ENCODE measurements around the gene GRID1.
A peak's percentile ranks its signal among the peaks of the same experiment; 100 is the strongest.
"Not testable (repeated sequence)": the region's sequence is repeated elsewhere in the genome, so short reads cannot be mapped to it uniquely, and the experiment has no call there.

The GRID1 gene

GRCh38 chr10:86098187-86098881 is 268.3 kb downstream of the GRID1 start:
- H3K27ac Mint-ChIP-seq = peak overlapping the region in 2 of 3 experiments; percentile 74 to 80
- H3K4me3 Mint-ChIP-seq = no peak overlapping the region
- no peak for TF ChIP-seq CTCF (IDR thresholded peaks at IDR 0.05; ENCODE audit: unreplicated experiment in 3 of 3)
- peaks cover 6% of the 10 kb centered on the region for H3K9me3 Mint-ChIP-seq
- no peaks in the 10 kb centered on the region for H3K36me3 Mint-ChIP-seq (ENCODE audit: low read depth)
- H3K4me1 Mint-ChIP-seq = peaks cover 20% of the 10 kb centered on the region
- H3K27me3 Mint-ChIP-seq (ENCODE audit: low read depth) = no peaks in the 10 kb centered on the region

GRCh38 chr10:86095061-86095460 is 271.5 kb downstream of the GRID1 start:
- H3K4me3 Mint-ChIP-seq; H3K27ac Mint-ChIP-seq; H3K36me3 Mint-ChIP-seq (ENCODE audit: low read depth); H3K27me3 Mint-ChIP-seq (ENCODE audit: low read depth); H3K9me3 Mint-ChIP-seq: not testable (repeated sequence)
- H3K4me1 Mint-ChIP-seq = peaks cover 17% of the 10 kb centered on the region

DNA sequence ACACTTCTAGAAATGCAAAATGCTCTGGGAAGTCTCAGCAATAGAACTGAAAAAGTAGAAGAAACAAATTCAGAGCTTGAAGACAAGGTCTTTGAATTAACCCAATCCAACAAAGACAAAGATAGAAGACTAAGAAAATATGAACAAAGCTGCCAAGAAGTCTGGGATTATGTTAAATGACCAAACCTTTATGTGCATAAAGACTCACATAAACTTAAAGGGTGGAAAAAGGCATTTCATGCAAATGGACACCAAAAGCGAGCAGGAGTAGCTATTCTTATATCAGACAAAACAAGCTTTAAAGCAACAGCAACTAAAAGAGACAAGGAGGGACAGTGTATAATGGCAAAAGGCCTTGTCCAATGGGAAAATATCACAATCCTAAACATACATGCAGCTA is 274.3 kb downstream of the GRID1 start:
- not testable (repeated sequence) for H3K9me3 Mint-ChIP-seq; H3K36me3 Mint-ChIP-seq (ENCODE audit: low read depth); H3K4me3 Mint-ChIP-seq; H3K27ac Mint-ChIP-seq; H3K27me3 Mint-ChIP-seq (ENCODE audit: low read depth); H3K4me1 Mint-ChIP-seq

DNA sequence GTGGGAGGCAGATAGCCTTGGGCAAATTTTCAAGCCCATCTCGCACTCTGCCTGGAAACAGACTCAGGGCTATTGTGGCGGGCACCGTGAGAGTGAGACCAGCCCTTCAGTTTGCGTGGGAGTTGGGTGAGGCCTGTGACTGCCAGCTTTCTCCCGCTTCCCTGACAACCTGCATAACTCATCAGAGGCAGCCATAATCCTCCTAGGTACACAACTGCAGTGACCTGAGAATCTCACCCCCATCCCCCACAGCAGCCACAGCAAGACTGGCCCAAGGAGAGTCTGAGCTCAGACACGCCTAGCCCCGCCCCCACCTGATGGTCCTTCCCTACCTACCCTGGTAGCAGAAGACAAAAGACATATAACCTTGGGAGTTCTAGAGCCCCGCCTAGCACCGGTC is 275.4 kb downstream of the GRID1 start:
- Mint-ChIP-seq H3K27ac (no peak overlapping the region), H3K4me3 (no peak overlapping the region), H3K36me3 (ENCODE audit: low read depth) (no peaks in the 10 kb centered on the region), H3K27me3 (ENCODE audit: low read depth) (peaks cover 9% of the 10 kb centered on the region), H3K4me1 (no peaks in the 10 kb centered on the region), H3K9me3 (peaks cover 4% of the 10 kb centered on the region)
- no peak for TF ChIP-seq CTCF (IDR thresholded peaks at IDR 0.05; ENCODE audit: unreplicated experiment in 3 of 3)

- H3K36me3 Mint-ChIP-seq (ENCODE audit: low read depth) = no peaks in the 10 kb centered on the region
- H3K9me3 Mint-ChIP-seq = peaks cover 4% of the 10 kb centered on the region
- peaks cover 9% of the 10 kb centered on the region for H3K27me3 Mint-ChIP-seq (ENCODE audit: low read depth)
- TF ChIP-seq CTCF (IDR thresholded peaks at IDR 0.05; ENCODE audit: unreplicated experiment in 3 of 3) = no peak
- H3K4me1 Mint-ChIP-seq = no peaks in the 10 kb centered on the region
- H3K4me3 Mint-ChIP-seq = no peak overlapping the region
- H3K27ac Mint-ChIP-seq = no peak overlapping the region
These were observed 275.8 kb downstream of the GRID1 start for GRCh38 chr10:86090807-86091206.

DNA sequence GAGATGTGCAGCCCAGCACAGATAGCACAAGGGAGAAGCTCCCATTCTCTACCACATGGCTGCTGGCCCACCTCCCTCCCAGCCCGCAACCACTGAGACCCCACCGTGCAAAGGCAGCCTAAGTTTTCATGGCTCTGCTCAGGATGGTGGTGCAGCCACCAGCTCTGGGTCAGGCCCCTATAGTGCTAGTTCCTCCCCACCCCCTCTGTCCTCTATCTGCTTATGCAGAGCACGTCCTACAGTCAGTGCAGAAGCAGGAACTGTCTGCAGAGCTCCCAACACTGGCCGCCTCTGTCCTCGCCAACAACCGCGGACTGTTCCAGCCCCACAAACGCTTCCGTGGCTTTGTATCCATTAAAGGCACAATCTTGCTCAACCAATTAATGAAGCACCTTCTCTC is 278.9 kb downstream of the GRID1 start:
- no peak for TF ChIP-seq CTCF (IDR thresholded peaks at IDR 0.05; ENCODE audit: unreplicated experiment in 3 of 3)
- Mint-ChIP-seq H3K9me3 (no peaks in the 10 kb centered on the region), H3K27ac (no peak overlapping the region), H3K4me1 (no peaks in the 10 kb centered on the region), H3K4me3 (no peak overlapping the region), H3K36me3 (ENCODE audit: low read depth) (no peaks in the 10 kb centered on the region), H3K27me3 (ENCODE audit: low read depth) (peaks cover 9% of the 10 kb centered on the region)

DNA sequence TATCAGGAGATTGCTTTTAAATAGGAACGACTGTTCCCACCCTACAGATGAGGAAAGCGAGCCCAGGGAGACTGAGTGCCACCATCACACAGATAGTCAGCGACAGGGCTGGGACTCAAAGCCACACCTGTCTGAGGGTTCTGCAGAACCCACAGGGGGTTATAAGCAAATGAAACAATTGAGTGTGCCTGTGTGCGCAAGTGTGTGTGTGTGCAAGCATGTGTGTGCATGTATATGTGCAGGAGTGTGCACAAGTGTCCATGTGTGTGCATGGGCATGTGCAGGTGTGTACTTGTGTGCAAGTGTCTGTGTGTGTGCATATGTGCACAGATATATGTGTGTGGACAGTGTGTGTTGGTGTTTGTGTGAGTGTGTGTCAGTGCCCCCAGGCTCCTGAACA is 280.2 kb downstream of the GRID1 start:
- TF ChIP-seq CTCF (IDR thresholded peaks at IDR 0.05; ENCODE audit: unreplicated experiment in 3 of 3) = no peak
- Mint-ChIP-seq H3K9me3 (no peaks in the 10 kb centered on the region), H3K4me3 (no peak overlapping the region), H3K27me3 (ENCODE audit: low read depth) (peaks cover 9% of the 10 kb centered on the region), H3K36me3 (ENCODE audit: low read depth) (no peaks in the 10 kb centered on the region), H3K4me1 (no peaks in the 10 kb centered on the region), H3K27ac (no peak overlapping the region)

Data from nephron (organoid).